ENCODE measurements around the gene NEURL1. TPM values are rescaled to one million over a fixed set of nuclear protein-coding genes. Genes with fewer than 3 reads are reported as not detected.
A peak's percentile ranks its signal among the peaks of the same experiment; 100 is the strongest.

NEURL1 gene
- polyA plus RNA-seq, 2 donors, result 0.10 to 0.11 TPM

DNA sequence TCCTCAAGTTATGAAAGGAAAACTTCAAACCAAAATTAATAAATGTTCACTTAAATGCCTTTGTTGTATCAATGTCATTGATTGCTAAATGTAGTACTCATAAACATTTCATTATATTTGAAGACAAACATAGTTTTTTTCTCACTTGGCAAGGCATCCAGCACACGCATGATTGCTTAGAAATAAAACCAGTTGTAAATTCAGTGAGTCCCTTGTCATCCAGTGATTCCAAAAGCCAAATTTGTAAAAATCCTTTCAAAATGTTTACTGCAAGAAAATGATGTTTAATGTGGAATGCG, 6.1 kb upstream of the NEURL1 start:
- Histone ChIP-seq H3K36me3 (ENCODE audit: control insufficient read depth in 2 of 2, insufficient read depth in 2 of 2, low read length in 1 of 2) (no peaks in the 10 kb centered on the region), H3K27me3 (ENCODE audit: control insufficient read depth in 1 of 2, insufficient read depth in 2 of 2, low read length in 2 of 2) (no peaks in the 10 kb centered on the region), H3K4me3 (ENCODE audit: low read depth in 1 of 2, low read length in 2 of 2) (no peak overlapping the region), H3K4me1 (ENCODE audit: control insufficient read depth in 2 of 2, insufficient read depth in 2 of 2, low read length in 1 of 2) (no peaks in the 10 kb centered on the region), H3K9me3 (ENCODE audit: control insufficient read depth in 2 of 2, insufficient read depth in 1 of 2, low read depth in 1 of 2, low read length in 1 of 2) (no peaks in the 10 kb centered on the region), H3K27ac (ENCODE audit: low read depth in 2 of 2, low read length in 1 of 2) (no peak overlapping the region)
- 78 to 89% methylated on average over 2 of the region's 2 CpGs for WGBS, 2 donors

DNA sequence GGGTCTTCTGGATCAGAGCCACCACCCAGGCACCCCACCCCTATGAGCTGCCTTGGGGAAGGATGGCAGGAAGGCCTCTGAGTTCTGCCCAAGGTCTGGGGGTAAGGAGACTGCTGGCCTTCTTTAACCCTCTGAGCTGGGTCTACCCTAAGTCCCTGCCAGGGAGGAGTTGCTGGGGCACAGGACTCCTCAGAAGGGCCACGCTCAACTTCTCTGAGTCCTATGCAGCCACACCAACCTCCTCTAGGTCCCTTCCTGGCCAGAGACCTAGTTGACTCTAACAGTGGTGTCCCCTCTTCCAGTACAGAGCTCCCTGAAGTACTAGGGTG, 2.6 kb upstream of the NEURL1 start:
- Histone ChIP-seq H3K27me3 (ENCODE audit: control insufficient read depth in 1 of 2, insufficient read depth in 2 of 2, low read length in 2 of 2) (peaks cover 0 to 7% of the 10 kb centered on the region in 2 donors), H3K4me3 (ENCODE audit: low read depth in 1 of 2, low read length in 2 of 2) (no peak overlapping the region), H3K36me3 (ENCODE audit: control insufficient read depth in 2 of 2, insufficient read depth in 2 of 2, low read length in 1 of 2) (no peaks in the 10 kb centered on the region), H3K4me1 (ENCODE audit: control insufficient read depth in 2 of 2, insufficient read depth in 2 of 2, low read length in 1 of 2) (peaks cover 3 to 8% of the 10 kb centered on the region in 2 donors), H3K27ac (ENCODE audit: low read depth in 2 of 2, low read length in 1 of 2) (no peak overlapping the region), H3K9me3 (ENCODE audit: control insufficient read depth in 2 of 2, insufficient read depth in 1 of 2, low read depth in 1 of 2, low read length in 1 of 2) (no peaks in the 10 kb centered on the region)
- WGBS, 2 donors, result 93 to 94% methylated on average over 1 of the region's 1 CpG

DNA sequence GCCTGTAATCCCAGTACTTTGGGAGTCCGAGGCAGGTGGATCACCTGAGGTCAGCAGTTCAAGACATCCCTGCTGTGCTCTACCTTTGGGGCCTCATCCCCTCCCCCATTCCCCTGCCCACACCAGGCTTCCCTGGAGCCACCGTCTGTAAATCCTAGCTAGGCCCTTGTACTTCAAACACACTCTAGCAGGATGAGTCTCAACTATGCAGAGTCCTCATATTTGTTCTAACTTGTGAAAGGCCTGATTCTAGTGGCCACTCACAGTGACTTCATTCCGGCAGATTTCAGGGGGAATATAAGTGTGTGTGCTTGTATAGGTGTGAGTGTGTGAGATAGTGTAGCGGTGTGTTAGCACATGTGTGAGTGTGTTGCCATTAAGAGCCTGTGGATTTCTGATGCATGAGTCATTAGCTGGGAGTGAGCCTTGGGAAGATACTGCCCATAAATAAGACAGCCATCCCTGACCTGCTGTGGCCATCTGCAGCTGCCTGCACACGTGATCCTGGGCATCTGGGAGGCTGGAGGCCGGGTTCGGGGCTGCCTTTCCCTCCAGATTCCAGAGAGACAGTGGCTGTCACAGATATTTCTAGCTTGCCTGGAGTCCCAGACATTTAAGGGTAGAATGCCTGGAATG, 1.7 kb upstream of the NEURL1 start:
- peaks cover 0 to 7% of the 10 kb centered on the region in 2 donors for H3K27me3 ChIP-seq (ENCODE audit: control insufficient read depth in 1 of 2, insufficient read depth in 2 of 2, low read length in 2 of 2)
- WGBS, 2 donors, result 67 to 69% methylated on average over 7 of the region's 7 CpGs
- no peak overlapping the region for H3K27ac ChIP-seq (ENCODE audit: low read depth in 2 of 2, low read length in 1 of 2)

DNA sequence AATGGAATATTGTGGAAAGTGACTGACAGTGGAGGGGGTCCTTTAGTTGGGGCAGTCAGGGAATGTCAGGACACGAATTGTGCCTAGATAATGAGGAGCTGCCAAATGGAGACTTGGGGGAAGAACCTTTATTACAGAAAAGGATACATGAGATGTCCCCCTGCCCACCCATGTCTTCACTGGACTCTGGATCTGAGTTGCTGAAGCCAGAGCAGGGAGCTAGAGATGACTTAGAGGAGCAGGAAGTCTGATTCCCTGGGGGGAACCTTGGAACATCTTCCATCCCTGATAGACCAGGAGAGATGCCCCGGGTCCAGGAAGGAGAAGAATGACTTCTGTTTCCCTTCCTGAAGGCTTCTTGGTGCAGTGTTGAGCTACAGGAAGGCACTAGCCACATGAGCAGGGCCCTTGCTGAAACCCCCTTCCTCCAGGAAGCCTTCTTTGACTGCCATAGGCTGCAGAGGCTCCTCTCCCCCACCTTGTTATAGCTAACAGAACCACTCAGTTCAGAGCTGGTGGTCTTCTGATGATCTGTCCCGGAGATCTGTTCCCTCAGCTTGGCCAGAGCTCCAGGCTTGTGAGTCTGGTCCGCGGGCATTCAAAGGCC, 747 bp upstream of the NEURL1 start:
- H3K4me3 ChIP-seq (ENCODE audit: low read depth in 1 of 2, low read length in 2 of 2), result no peak overlapping the region
- WGBS, 2 donors, result 74 to 81% methylated on average over 5 of the region's 5 CpGs

More for the DNA sequence above, 1.7 kb upstream of the NEURL1 start:
- peaks cover 3 to 8% of the 10 kb centered on the region in 2 donors for H3K4me1 ChIP-seq (ENCODE audit: control insufficient read depth in 2 of 2, insufficient read depth in 2 of 2, low read length in 1 of 2)
- no peak overlapping the region for H3K4me3 ChIP-seq (ENCODE audit: low read depth in 1 of 2, low read length in 2 of 2)
- no peaks in the 10 kb centered on the region for H3K9me3 ChIP-seq (ENCODE audit: control insufficient read depth in 2 of 2, insufficient read depth in 1 of 2, low read depth in 1 of 2, low read length in 1 of 2)
- no peaks in the 10 kb centered on the region for H3K36me3 ChIP-seq (ENCODE audit: control insufficient read depth in 2 of 2, insufficient read depth in 2 of 2, low read length in 1 of 2)

DNA sequence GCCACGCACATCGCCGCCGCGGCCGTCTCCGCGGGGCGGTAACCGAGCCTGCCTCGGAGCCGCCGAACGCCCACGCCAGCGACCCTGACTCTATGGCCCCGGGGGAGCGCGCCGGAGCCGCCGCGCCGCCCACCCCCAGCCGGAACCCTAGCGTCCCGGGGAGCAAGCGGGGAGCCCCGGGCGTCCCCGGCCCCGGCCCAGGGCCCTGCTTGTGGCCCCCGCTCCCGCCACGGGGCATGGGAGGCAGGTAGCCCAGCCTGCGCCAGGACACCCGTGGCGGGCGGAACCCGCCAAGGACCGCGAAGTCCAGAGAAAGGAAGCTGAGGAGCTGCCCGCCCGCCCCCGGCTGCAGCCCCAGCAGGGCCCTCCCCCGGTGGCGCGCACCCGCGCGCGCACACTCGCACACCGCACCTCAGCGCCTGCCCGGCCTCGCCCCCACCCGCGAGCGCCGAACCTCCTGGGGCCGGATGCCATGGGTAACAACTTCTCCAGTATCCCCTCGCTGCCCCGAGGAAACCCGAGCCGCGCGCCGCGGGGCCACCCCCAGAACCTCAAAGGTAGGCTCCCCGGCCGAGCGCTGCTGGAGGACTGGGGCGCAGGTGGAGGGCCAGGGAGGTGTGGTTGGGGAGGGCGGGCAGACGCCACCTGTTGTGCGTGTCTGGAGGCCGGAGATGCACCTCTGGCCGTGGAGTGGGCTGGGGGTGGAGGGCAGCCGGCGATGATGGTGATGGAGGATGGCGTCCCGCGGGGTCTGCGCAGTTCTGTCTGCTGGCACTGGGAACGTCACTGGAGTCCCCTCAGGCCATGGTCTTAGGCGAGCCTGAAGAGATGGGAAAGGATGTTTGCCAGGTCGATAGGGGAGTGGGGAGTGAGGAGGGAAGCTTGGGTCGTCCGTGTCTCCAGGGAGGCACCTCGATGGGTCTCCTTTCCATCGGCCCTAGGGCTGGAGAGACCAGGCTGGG, 692 bp downstream of the NEURL1 start:
- 2% methylated on average over 51 to 92 of the region's 92 CpGs for WGBS, 2 donors
- Histone ChIP-seq H3K27me3 (ENCODE audit: control insufficient read depth in 1 of 2, insufficient read depth in 2 of 2, low read length in 2 of 2) (peaks cover 0 to 7% of the 10 kb centered on the region in 2 donors), H3K9me3 (ENCODE audit: control insufficient read depth in 2 of 2, insufficient read depth in 1 of 2, low read depth in 1 of 2, low read length in 1 of 2) (no peaks in the 10 kb centered on the region), H3K27ac (ENCODE audit: low read depth in 2 of 2, low read length in 1 of 2) (no peak overlapping the region), H3K36me3 (ENCODE audit: control insufficient read depth in 2 of 2, insufficient read depth in 2 of 2, low read length in 1 of 2) (no peaks in the 10 kb centered on the region), H3K4me3 (ENCODE audit: low read depth in 1 of 2, low read length in 2 of 2) (peak overlapping the region; percentile 24 to 48), H3K4me1 (ENCODE audit: control insufficient read depth in 2 of 2, insufficient read depth in 2 of 2, low read length in 1 of 2) (peaks cover 3 to 8% of the 10 kb centered on the region in 2 donors)

More for the DNA sequence above, 747 bp upstream of the NEURL1 start:
- no peaks in the 10 kb centered on the region for H3K36me3 ChIP-seq (ENCODE audit: control insufficient read depth in 2 of 2, insufficient read depth in 2 of 2, low read length in 1 of 2)
- H3K9me3 ChIP-seq (ENCODE audit: control insufficient read depth in 2 of 2, insufficient read depth in 1 of 2, low read depth in 1 of 2, low read length in 1 of 2), result no peaks in the 10 kb centered on the region
- H3K27me3 ChIP-seq (ENCODE audit: control insufficient read depth in 1 of 2, insufficient read depth in 2 of 2, low read length in 2 of 2), result peaks cover 0 to 7% of the 10 kb centered on the region in 2 donors
- peaks cover 3 to 8% of the 10 kb centered on the region in 2 donors for H3K4me1 ChIP-seq (ENCODE audit: control insufficient read depth in 2 of 2, insufficient read depth in 2 of 2, low read length in 1 of 2)
- no peak overlapping the region for H3K27ac ChIP-seq (ENCODE audit: low read depth in 2 of 2, low read length in 1 of 2)

DNA sequence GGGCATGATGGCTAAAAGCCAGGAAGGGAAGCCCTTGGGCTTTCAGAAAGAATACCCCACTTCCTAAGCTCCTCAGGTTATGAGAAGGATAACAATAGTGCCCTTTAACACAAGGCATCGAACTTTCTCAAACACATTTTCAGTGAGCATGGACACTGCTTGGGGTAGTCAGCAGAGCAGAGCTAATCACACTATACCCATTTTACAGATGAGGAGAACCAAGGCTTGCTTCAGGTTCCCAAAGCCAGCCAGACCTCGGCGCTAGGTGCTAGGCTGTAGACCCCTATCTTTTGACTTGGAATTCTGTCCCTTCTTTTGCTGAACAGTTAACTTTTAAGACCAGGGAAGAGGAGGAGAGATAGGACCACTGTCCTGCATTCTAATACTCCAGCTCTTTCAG, 1.8 kb downstream of the NEURL1 start:
- peaks cover 0 to 7% of the 10 kb centered on the region in 2 donors for H3K27me3 ChIP-seq (ENCODE audit: control insufficient read depth in 1 of 2, insufficient read depth in 2 of 2, low read length in 2 of 2)
- H3K36me3 ChIP-seq (ENCODE audit: control insufficient read depth in 2 of 2, insufficient read depth in 2 of 2, low read length in 1 of 2), result no peaks in the 10 kb centered on the region
- 86 to 89% methylated on average over 3 of the region's 3 CpGs for WGBS, 2 donors
- peaks cover 3 to 8% of the 10 kb centered on the region in 2 donors for H3K4me1 ChIP-seq (ENCODE audit: control insufficient read depth in 2 of 2, insufficient read depth in 2 of 2, low read length in 1 of 2)
- H3K27ac ChIP-seq (ENCODE audit: low read depth in 2 of 2, low read length in 1 of 2), result no peak overlapping the region
- no peaks in the 10 kb centered on the region for H3K9me3 ChIP-seq (ENCODE audit: control insufficient read depth in 2 of 2, insufficient read depth in 1 of 2, low read depth in 1 of 2, low read length in 1 of 2)
- H3K4me3 ChIP-seq (ENCODE audit: low read depth in 1 of 2, low read length in 2 of 2), result no peak overlapping the region

DNA sequence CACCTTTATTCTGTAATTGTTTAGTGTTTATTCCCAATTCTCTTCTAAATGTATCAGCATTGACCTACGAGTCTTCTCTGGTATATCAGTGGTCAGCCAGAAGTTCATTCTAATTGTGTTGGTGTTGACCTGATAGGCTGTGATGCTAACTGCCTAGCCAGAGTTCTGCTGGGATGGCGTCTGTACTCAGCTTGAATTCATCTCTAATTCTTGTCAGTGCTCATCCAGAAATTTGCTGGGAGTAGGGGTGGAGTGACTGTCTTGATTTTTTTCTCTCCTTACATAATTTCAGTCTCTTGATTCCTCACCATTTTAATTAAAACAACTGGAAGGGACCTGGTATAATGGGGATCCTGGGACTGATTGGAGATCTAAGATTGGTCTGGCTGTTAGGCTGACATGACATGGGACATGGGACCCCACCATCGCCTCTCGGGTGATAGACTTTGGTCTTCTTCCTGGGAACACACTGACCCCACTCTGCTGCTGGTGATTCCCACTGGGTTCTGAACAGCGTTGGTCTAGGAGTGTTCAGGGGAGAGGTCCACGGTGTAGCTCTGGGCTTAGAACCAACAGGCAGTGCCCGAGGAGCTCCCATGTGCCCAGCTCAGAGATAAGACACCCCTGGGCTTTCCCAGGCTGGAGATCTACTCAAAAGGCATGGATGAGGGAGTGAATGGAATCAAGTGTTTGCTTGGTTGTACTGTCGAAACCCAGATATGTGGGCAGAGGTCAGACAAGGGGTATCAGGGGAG, 3.8 kb downstream of the NEURL1 start:
- no peaks in the 10 kb centered on the region for H3K36me3 ChIP-seq (ENCODE audit: control insufficient read depth in 2 of 2, insufficient read depth in 2 of 2, low read length in 1 of 2)
- no peak overlapping the region for H3K27ac ChIP-seq (ENCODE audit: low read depth in 2 of 2, low read length in 1 of 2)
- 77 to 84% methylated on average over 8 of the region's 8 CpGs for WGBS, 2 donors
- H3K4me3 ChIP-seq (ENCODE audit: low read depth in 1 of 2, low read length in 2 of 2), result no peak overlapping the region
- H3K4me1 ChIP-seq (ENCODE audit: control insufficient read depth in 2 of 2, insufficient read depth in 2 of 2, low read length in 1 of 2), result peaks cover 3 to 8% of the 10 kb centered on the region in 2 donors
- no peaks in the 10 kb centered on the region for H3K9me3 ChIP-seq (ENCODE audit: control insufficient read depth in 2 of 2, insufficient read depth in 1 of 2, low read depth in 1 of 2, low read length in 1 of 2)
- H3K27me3 ChIP-seq (ENCODE audit: control insufficient read depth in 1 of 2, insufficient read depth in 2 of 2, low read length in 2 of 2), result peaks cover 0 to 7% of the 10 kb centered on the region in 2 donors

DNA sequence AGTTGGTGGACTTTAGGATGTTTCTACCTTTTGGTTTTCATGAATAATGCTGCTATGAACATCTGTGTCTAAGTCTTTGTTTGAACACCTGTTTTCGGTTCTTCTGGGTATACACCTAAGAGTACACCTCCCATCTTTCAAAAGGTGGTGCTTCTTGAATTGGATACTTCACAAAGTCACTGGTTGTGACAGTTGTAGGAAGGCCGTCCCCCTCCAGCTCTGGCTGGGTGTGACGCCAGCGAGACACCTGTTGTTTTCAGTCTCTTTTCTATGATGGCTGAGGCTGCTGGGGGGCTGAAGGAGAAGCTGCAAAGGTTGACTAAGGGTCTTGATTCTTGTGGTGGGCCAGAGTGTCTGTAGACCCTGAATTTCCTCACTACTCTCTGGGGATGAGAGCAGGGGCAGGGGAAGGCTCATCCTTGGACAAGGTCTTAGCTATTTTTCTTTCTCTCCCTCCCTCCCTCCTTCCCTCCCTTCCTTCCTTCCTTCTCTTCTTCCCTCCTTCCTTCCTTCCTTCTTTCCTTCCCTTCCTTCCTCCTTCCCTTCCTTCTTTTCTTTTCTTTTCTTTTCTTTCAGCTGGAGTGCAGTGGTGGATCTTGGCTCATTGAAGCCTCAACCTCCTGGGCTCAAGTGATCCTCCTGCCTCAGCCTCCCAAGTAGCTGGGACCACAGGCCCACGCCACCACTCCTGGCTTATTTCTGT, 5.6 kb downstream of the NEURL1 start:
- Histone ChIP-seq H3K27ac (ENCODE audit: low read depth in 2 of 2, low read length in 1 of 2) (no peak overlapping the region), H3K27me3 (ENCODE audit: control insufficient read depth in 1 of 2, insufficient read depth in 2 of 2, low read length in 2 of 2) (peaks cover 0 to 6% of the 10 kb centered on the region in 2 donors), H3K4me3 (ENCODE audit: low read depth in 1 of 2, low read length in 2 of 2) (no peak overlapping the region), H3K36me3 (ENCODE audit: control insufficient read depth in 2 of 2, insufficient read depth in 2 of 2, low read length in 1 of 2) (no peaks in the 10 kb centered on the region), H3K4me1 (ENCODE audit: control insufficient read depth in 2 of 2, insufficient read depth in 2 of 2, low read length in 1 of 2) (peaks cover 2 to 5% of the 10 kb centered on the region in 2 donors), H3K9me3 (ENCODE audit: control insufficient read depth in 2 of 2, insufficient read depth in 1 of 2, low read depth in 1 of 2, low read length in 1 of 2) (no peaks in the 10 kb centered on the region)
- 72 to 77% methylated on average over 5 of the region's 5 CpGs for WGBS, 2 donors

DNA sequence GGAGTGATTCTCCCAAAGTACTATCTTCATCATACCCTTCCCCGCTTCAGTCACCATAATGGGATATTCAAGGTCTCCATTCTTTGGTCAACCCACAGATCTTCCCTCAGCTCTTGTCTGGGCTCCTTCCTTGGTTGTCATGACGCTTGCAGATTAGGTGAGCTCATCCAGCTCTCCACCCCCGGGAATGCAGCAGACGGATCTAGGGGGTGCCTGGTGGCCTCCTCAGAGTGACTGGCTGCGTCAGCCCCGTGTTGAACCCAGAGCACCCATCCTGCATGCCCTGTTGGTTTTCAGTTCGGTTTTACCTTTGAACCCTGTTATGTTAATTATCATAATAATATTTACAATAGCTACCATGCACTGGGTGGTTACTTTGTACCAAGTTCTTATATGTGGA, 6.4 kb downstream of the NEURL1 start:
- no peaks in the 10 kb centered on the region for H3K4me1 ChIP-seq (ENCODE audit: control insufficient read depth in 2 of 2, insufficient read depth in 2 of 2, low read length in 1 of 2)
- no peak overlapping the region for H3K27ac ChIP-seq (ENCODE audit: low read depth in 2 of 2, low read length in 1 of 2)
- H3K36me3 ChIP-seq (ENCODE audit: control insufficient read depth in 2 of 2, insufficient read depth in 2 of 2, low read length in 1 of 2), result no peaks in the 10 kb centered on the region
- H3K4me3 ChIP-seq (ENCODE audit: low read depth in 1 of 2, low read length in 2 of 2), result no peak overlapping the region
- no peaks in the 10 kb centered on the region for H3K9me3 ChIP-seq (ENCODE audit: control insufficient read depth in 2 of 2, insufficient read depth in 1 of 2, low read depth in 1 of 2, low read length in 1 of 2)
- WGBS, 2 donors, result 64 to 67% methylated on average over 7 of the region's 7 CpGs
- peaks cover 0 to 2% of the 10 kb centered on the region in 2 donors for H3K27me3 ChIP-seq (ENCODE audit: control insufficient read depth in 1 of 2, insufficient read depth in 2 of 2, low read length in 2 of 2)

Measured in esophagus (tissue), 2 donors.